K562 (cell line): ENCODE data around the gene ERGIC1. TPM values are rescaled to one million over a fixed set of nuclear protein-coding genes. Genes with fewer than 3 reads are reported as not detected.

ENCODE experiments used
- KLF10 ChIP-seq: fragments of 250-450 bp; sonication (Bioruptor Pico); IDR thresholded peaks from 2 replicates; pipeline ENCODE4 v1.6.1; 2021; ENCODE audit warnings: matching md5 sums
- NFIC ChIP-seq: fragments of 450-650 bp; IDR thresholded peaks from 2 replicates; pipeline ENCODE4 v1.6.1; 2017; ENCODE audit warnings: mild to moderate bottlenecking, inconsistent platforms
- NR2C2 ChIP-seq, 2 experiments: fragments of 200-800 bp in 1 of 2; sonication (Bioruptor generic) in 1 of 2; sonication (generic) in 1 of 2; formaldehyde crosslinking in 1 of 2; IDR thresholded peaks; 2 replicates each; pipeline versions ENCODE4 v1.6.1 to v1.8.0; 2016 to 2022; ENCODE audit warnings: mild to moderate bottlenecking in 1 of 2, missing compliant biosample characterization in 1 of 2, missing genetic modification characterization in 1 of 2, missing genetic modification reagents in 1 of 2
- RB1 ChIP-seq: fragments of 450-650 bp; IDR thresholded peaks from 2 replicates; pipeline ENCODE4 v1.6.1; 2017; ENCODE audit warnings: low read depth, mild to moderate bottlenecking
- SAFB2 ChIP-seq: fragments of 200-400 bp; formaldehyde crosslinking; IDR thresholded peaks from 2 replicates; pipeline ENCODE4 v1.6.1; 2018; ENCODE audit warnings: borderline replicate concordance, low read length, low read depth, moderate library complexity; ENCODE audit not compliant: severe bottlenecking
- SAP30 ChIP-seq: fragments of 200-600 bp; sonication (generic); IDR thresholded peaks from 2 replicates; pipeline ENCODE4 v1.6.1; 2012; ENCODE audit warnings: borderline replicate concordance, low read depth, mild to moderate bottlenecking, moderate library complexity, low read length, control low read depth, inconsistent platforms; ENCODE audit not compliant: insufficient read depth, poor library complexity, severe bottlenecking
- STAT5A ChIP-seq: IDR thresholded peaks from 2 replicates; pipeline ENCODE4 v1.6.1; 2012; ENCODE audit warnings: low read length, inconsistent platforms, borderline replicate concordance
- TCF7L2 ChIP-seq: fragments of 150-350 bp; IDR thresholded peaks from 2 replicates; pipeline ENCODE4 v1.6.1; 2016; ENCODE audit warnings: low read depth, mild to moderate bottlenecking, low read length, moderate library complexity
- polyA plus RNA-seq, 8 experiments: library from polyadenylated mRNA; depleted of rRNA in 4 of 8; stranded (reverse) in 5 of 8; unstranded in 3 of 8; fragments of >200 nt; fragmentation: Nextera tagmentation in 2 of 8; fragmentation: Illumina TruSeq in 1 of 8; extraction: Ambion mirVana in 2 of 8; extraction: Trizol in 1 of 8; gene quantifications; 2 replicates each; pipeline versions ENCODE4 v1.2.1 to v1.2.3, GENCODE V29; 2011 to 2014; ENCODE audit warnings: inconsistent platforms in 1 of 8, missing spikeins in 1 of 8
- total RNA-seq, 7 experiments: library from RNA; depleted of rRNA in 6 of 7; stranded (reverse); fragments of >200 nt in 6 of 7; fragmentation: Illumina TruSeq in 2 of 7; extraction: Trizol in 2 of 7; gene quantifications; 2 replicates each; pipeline versions ENCODE4 v1.2.1 to v1.2.3, GENCODE V29; 2011 to 2021; ENCODE audit warnings: low replicate concordance in 1 of 7
- TF ChIP-seq, protein P1 (sequence below), 2 experiments: fragments of 450-650 bp; IDR thresholded peaks; 2 replicates each; pipeline ENCODE4 v1.6.1; 2016; ENCODE audit warnings: mild to moderate bottlenecking in 2 of 2, borderline replicate concordance in 1 of 2, low read depth in 1 of 2, moderate library complexity in 1 of 2
- TF ChIP-seq, protein P2 (sequence below): fragments of 450-650 bp; IDR thresholded peaks from 2 replicates; pipeline ENCODE4 v1.6.1; 2016; ENCODE audit warnings: missing biosample characterization, missing genetic modification characterization
- TF ChIP-seq, protein P3 (sequence below): sonication (generic); formaldehyde crosslinking; IDR thresholded peaks from 2 replicates; pipeline ENCODE4 v1.8.0; 2022; ENCODE audit warnings: mild to moderate bottlenecking, missing genetic modification reagents
- TF ChIP-seq, protein P4 (sequence below): sonication (generic); formaldehyde crosslinking; IDR thresholded peaks from 2 replicates; pipeline ENCODE4 v1.8.0; 2023; ENCODE audit warnings: mild to moderate bottlenecking, missing genetic modification reagents
- TF ChIP-seq, protein P5 (sequence below): fragments of 450-650 bp; formaldehyde crosslinking; IDR thresholded peaks from 2 replicates; pipeline ENCODE4 v1.4.0; 2020; ENCODE audit warnings: mild to moderate bottlenecking

ERGIC1 gene
- total and polyA plus RNA-seq, 9 of the 15 experiments (the other 6 are each of a cell fraction or from before 2014, with no cell fraction given) = 5.5 to 68.4 (median 36.4) TPM

DNA sequence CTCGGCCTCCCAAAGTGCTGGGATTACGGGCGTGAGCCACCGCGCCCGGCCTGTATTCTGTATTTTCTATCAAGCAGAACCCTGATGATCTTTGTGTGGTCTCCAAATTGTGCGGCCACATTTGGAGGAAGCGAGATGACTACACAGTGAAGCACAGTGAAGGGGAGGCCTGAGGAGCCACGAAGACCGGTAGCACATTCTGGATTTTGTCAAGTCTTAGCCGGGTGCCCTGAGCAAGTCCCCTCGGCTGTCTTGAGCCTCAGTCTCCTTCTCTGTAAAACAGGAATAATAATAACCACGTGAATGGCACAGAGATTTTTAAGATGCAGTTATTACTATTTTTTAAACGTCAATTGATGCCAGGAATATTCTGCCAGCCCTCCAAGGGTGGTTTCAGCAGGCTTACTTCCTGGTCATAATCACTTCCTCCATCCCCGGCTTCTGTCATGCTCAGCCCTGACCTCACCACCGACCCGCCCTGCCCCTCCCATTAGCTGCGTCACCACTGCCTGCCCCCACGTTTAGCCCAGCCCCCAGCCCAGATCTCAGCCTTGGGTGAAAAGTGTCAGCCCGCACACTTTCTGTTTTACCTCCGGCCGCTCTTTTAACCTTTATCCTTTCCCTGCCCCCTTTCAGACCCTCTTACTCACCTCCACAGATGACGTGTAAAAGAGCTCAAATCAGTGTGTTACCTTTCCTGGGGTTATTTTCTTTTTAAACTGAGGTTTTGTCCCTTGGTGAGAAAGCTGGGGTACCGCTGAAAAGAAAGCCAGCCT, 27.0 kb upstream of the ERGIC1 start (continued):
- no peak for TF ChIP-seq SAP30
- TF ChIP-seq, protein P1, sequence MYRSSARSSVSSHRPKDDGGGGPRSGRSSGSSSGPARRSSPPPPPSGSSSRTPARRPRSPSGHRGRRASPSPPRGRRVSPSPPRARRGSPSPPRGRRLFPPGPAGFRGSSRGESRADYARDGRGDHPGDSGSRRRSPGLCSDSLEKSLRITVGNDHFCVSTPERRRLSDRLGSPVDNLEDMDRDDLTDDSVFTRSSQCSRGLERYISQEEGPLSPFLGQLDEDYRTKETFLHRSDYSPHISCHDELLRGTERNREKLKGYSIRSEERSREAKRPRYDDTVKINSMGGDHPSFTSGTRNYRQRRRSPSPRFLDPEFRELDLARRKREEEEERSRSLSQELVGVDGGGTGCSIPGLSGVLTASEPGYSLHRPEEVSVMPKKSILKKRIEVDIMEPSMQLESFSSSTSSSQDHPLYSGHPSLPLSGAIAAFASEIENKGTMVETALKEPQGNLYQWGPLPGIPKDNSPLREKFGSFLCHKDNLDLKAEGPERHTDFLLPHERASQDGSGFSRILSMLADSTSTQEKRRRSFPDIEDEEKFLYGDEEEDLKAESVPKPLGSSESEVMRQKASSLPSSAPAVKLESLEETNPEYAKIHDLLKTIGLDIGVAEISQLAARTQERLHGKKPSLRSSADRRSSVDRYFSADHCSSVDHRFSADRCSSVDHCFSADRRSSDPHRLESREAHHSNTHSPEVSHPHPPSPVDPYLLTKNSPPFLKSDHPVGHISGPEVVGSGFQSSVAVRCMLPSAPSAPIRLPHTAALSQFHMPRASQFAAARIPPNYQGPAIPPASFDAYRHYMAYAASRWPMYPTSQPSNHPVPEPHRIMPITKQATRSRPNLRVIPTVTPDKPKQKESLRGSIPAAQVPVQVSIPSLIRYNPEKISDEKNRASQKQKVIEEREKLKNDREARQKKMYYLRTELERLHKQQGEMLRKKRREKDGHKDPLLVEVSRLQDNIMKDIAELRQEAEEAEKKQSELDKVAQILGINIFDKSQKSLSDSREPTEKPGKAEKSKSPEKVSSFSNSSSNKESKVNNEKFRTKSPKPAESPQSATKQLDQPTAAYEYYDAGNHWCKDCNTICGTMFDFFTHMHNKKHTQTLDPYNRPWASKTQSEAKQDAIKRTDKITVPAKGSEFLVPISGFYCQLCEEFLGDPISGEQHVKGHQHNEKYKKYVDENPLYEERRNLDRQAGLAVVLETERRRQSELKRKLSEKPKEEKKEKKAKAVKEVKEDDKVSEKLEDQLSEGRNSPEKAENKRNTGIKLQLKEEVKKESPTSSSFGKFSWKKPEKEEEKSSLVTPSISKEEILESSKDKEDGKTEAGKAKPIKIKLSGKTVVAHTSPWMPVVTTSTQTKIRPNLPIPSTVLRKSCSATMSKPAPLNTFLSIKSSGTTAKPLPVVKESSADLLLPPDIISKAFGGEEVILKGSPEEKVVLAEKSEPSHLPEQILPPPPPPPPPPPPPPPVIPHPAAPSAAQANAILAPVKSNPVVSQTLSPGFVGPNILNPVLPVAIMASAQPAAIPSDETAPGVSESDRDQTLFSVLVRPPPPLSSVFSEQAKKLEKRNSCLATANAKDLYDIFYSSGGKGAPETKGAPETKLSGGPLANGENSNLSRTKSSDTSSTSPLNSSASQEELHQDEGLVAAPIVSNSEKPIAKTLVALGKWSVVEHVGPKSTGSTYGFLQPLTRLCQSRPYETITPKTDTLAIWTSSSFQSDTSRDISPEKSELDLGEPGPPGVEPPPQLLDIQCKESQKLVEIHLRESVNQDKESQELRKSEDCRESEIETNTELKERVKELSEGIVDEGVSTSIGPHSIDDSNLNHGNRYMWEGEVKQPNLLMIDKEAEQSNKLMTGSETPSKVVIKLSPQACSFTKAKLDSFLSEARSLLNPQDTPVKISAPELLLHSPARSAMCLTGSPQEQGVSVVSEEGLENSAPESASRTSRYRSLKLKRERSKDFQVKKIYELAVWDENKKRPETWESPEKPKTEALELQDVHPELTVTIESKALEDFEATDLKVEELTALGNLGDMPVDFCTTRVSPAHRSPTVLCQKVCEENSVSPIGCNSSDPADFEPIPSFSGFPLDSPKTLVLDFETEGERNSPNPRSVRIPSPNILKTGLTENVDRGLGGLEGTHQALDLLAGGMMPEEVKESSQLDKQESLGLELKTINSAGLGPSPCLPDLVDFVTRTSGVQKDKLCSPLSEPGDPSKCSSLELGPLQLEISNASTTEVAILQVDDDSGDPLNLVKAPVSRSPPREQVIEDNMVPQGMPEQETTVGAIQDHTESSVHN (IDR thresholded peaks at IDR 0.05; ENCODE audit: borderline replicate concordance in 1 of 2, low read depth in 1 of 2) = no peak
- TF ChIP-seq, protein P2, sequence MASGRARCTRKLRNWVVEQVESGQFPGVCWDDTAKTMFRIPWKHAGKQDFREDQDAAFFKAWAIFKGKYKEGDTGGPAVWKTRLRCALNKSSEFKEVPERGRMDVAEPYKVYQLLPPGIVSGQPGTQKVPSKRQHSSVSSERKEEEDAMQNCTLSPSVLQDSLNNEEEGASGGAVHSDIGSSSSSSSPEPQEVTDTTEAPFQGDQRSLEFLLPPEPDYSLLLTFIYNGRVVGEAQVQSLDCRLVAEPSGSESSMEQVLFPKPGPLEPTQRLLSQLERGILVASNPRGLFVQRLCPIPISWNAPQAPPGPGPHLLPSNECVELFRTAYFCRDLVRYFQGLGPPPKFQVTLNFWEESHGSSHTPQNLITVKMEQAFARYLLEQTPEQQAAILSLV = no peak
- TF ChIP-seq KLF10 = no peak
- TF ChIP-seq, protein P3, sequence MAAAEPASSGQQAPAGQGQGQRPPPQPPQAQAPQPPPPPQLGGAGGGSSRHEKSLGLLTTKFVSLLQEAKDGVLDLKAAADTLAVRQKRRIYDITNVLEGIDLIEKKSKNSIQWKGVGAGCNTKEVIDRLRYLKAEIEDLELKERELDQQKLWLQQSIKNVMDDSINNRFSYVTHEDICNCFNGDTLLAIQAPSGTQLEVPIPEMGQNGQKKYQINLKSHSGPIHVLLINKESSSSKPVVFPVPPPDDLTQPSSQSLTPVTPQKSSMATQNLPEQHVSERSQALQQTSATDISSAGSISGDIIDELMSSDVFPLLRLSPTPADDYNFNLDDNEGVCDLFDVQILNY = no peak
- TF ChIP-seq STAT5A = no peak
- no peak for TF ChIP-seq TCF7L2
- no peak for TF ChIP-seq SAFB2
- TF ChIP-seq, protein P4, sequence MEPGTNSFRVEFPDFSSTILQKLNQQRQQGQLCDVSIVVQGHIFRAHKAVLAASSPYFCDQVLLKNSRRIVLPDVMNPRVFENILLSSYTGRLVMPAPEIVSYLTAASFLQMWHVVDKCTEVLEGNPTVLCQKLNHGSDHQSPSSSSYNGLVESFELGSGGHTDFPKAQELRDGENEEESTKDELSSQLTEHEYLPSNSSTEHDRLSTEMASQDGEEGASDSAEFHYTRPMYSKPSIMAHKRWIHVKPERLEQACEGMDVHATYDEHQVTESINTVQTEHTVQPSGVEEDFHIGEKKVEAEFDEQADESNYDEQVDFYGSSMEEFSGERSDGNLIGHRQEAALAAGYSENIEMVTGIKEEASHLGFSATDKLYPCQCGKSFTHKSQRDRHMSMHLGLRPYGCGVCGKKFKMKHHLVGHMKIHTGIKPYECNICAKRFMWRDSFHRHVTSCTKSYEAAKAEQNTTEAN (CRISPR knock-in tag) = no peak
- no peak for TF ChIP-seq NR2C2 (CRISPR knock-in tag; IDR thresholded peaks at IDR 0.05)
- peak; percentile 89 for TF ChIP-seq NR2C2 (tag; IDR thresholded peaks at IDR 0.05)
- TF ChIP-seq NFIC = no peak
- TF ChIP-seq, protein P5, sequence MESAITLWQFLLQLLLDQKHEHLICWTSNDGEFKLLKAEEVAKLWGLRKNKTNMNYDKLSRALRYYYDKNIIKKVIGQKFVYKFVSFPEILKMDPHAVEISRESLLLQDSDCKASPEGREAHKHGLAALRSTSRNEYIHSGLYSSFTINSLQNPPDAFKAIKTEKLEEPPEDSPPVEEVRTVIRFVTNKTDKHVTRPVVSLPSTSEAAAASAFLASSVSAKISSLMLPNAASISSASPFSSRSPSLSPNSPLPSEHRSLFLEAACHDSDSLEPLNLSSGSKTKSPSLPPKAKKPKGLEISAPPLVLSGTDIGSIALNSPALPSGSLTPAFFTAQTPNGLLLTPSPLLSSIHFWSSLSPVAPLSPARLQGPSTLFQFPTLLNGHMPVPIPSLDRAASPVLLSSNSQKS = no peak
- no peak for TF ChIP-seq RB1
